ENCODE results near the gene SUSD4.

SUSD4 gene

DNA sequence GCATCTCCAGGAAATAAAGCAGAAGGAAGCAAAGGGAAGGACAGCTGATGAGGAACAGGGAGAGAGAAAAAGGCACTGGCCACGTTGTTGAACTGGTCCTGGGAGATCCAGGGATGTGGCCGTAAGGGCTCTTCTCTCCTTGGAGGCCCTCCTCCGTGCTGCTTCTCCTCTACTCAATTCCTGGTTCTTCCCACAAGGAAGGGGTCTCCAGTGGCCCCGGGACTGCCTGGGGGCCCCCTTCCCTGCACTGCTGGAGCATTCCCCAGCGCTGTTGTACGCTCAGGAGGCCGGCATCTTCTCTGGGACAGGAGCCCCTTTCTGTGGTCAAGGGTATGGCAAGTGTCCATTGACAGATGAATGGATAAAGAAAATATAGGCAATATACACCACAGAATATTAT is 132.4 kb downstream of the SUSD4 start:
- Histone ChIP-seq H3K27ac (ENCODE audit: low read depth, low read length) (no peak overlapping the region), H3K4me1 (ENCODE audit: control insufficient read depth, insufficient read depth, low read length) (peaks cover 11% of the 10 kb centered on the region; the same call in 1 of the 2 replicates), H3K9me3 (ENCODE audit: control insufficient read depth, insufficient read depth, low read depth, low read length) (no peaks in the 10 kb centered on the region), H3K36me3 (ENCODE audit: control insufficient read depth, insufficient read depth, low read length) (no peaks in the 10 kb centered on the region), H3K27me3 (ENCODE audit: control insufficient read depth, insufficient read depth, low read length) (peaks cover 4% of the 10 kb centered on the region; the same call in 1 of the 2 replicates), H3K4me3 (ENCODE audit: low read depth, low read length) (no peak overlapping the region), H3K9ac (ENCODE audit: low read length) (no peak overlapping the region)

DNA sequence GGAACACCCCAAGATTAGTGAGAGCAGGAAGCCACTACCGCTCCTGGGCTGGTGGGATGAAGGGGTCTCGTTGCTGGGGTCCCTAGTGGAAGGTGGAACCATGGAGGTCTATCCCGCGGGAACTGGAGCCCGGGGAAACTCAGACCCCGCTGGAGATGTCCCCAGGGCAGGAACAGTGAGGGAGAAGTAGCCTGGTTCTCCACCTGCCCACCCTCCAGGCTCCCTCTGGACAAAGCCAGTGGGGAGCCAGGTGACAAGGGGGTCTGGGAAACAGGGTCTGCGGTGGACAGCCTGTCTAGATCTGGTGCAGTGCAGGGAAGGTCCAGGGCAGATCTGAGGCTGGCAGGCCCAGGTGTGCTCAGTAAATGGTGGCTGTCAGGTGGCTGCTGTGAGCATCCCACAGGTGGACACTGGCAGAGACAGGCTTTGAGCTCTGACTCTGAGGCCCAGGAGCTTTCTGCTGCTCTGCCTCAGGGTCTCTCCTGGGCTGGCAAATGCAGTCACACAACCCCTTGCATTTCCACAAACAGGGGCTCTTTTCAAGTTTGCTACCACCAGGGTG is 132.9 kb downstream of the SUSD4 start:
- Histone ChIP-seq H3K4me3 (ENCODE audit: low read depth, low read length) (no peak overlapping the region), H3K27me3 (ENCODE audit: control insufficient read depth, insufficient read depth, low read length) (peaks cover 8% of the 10 kb centered on the region; the same call in 1 of the 2 replicates), H3K36me3 (ENCODE audit: control insufficient read depth, insufficient read depth, low read length) (no peaks in the 10 kb centered on the region), H3K9me3 (ENCODE audit: control insufficient read depth, insufficient read depth, low read depth, low read length) (no peaks in the 10 kb centered on the region), H3K27ac (ENCODE audit: low read depth, low read length) (no peak overlapping the region), H3K9ac (ENCODE audit: low read length) (no peak overlapping the region), H3K4me1 (ENCODE audit: control insufficient read depth, insufficient read depth, low read length) (peaks cover 11% of the 10 kb centered on the region; the same call in 1 of the 2 replicates)

GRCh38 chr1:223230161-223230881 is 133.7 kb downstream of the SUSD4 start:
- Histone ChIP-seq H3K9me3 (ENCODE audit: control insufficient read depth, insufficient read depth, low read depth, low read length) (no peaks in the 10 kb centered on the region), H3K27me3 (ENCODE audit: control insufficient read depth, insufficient read depth, low read length) (peaks cover 13% of the 10 kb centered on the region; the same call in 1 of the 2 replicates), H3K9ac (ENCODE audit: low read length) (no peak overlapping the region), H3K4me3 (ENCODE audit: low read depth, low read length) (no peak overlapping the region), H3K27ac (ENCODE audit: low read depth, low read length) (no peak overlapping the region), H3K36me3 (ENCODE audit: control insufficient read depth, insufficient read depth, low read length) (no peaks in the 10 kb centered on the region), H3K4me1 (ENCODE audit: control insufficient read depth, insufficient read depth, low read length) (peaks cover 11% of the 10 kb centered on the region; the same call in 1 of the 2 replicates)

DNA sequence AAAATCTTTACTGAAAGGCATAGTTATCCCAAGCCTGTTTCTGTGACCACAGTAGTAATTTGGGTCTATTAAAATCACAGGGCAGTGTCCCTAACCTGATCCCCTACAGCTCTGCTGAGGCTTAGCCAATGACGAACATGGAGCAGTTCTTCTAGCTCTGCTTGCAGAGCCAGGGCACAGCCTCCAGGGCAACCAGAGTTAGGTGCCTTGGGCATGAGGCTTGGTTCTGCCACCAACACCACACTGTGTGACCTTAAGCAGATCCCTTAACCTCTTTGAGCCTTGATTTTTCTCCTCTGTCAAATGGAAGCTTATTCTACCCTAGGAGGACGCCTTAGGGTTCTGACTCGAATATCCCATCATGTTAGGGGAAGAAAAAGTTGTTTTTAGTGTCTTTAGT is 134.2 kb downstream of the SUSD4 start:
- Histone ChIP-seq H3K9me3 (ENCODE audit: control insufficient read depth, insufficient read depth, low read depth, low read length) (no peaks in the 10 kb centered on the region), H3K36me3 (ENCODE audit: control insufficient read depth, insufficient read depth, low read length) (no peaks in the 10 kb centered on the region), H3K27ac (ENCODE audit: low read depth, low read length) (no peak overlapping the region), H3K9ac (ENCODE audit: low read length) (no peak overlapping the region), H3K27me3 (ENCODE audit: control insufficient read depth, insufficient read depth, low read length) (peaks cover 16% of the 10 kb centered on the region; the same call in 1 of the 2 replicates), H3K4me3 (ENCODE audit: low read depth, low read length) (no peak overlapping the region), H3K4me1 (ENCODE audit: control insufficient read depth, insufficient read depth, low read length) (peaks cover 11% of the 10 kb centered on the region; the same call in 1 of the 2 replicates)

DNA sequence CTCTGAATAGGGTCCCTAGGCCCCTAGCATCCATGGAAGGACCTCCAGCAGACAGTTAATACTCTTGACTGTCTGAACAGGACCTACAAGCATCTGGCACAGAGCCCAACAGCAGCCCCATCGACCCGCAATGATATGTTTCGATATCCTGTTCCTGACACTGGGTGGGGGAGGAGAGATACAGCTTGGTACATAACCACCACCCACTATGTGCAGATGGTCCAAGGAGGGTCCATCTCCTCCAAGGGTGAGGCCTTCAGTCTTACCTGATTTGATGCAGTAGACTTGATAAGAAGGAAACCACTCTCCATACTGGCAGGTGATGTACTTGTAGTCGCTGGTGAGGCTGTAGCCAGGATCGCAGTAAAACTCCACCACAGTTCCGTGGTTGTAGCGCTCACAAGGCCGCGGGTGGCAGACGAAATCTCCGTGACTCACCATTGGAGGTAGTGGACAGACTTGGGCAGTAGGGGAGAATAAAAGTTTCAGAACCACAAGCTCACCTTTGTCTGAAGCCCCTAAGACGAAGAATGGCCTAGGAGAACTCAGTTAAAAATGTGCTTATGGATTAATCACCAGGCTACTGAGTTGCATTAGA is 134.9 kb downstream of the SUSD4 start:
- no peak overlapping the region for H3K9ac ChIP-seq (ENCODE audit: low read length)
- H3K4me1 ChIP-seq (ENCODE audit: control insufficient read depth, insufficient read depth, low read length) = peaks cover 8% of the 10 kb centered on the region; the same call in 1 of the 2 replicates
- H3K9me3 ChIP-seq (ENCODE audit: control insufficient read depth, insufficient read depth, low read depth, low read length) = no peaks in the 10 kb centered on the region
- H3K27ac ChIP-seq (ENCODE audit: low read depth, low read length) = no peak overlapping the region
- H3K36me3 ChIP-seq (ENCODE audit: control insufficient read depth, insufficient read depth, low read length) = no peaks in the 10 kb centered on the region
- no peak overlapping the region for H3K4me3 ChIP-seq (ENCODE audit: low read depth, low read length)
- peaks cover 16% of the 10 kb centered on the region; the same call in 1 of the 2 replicates for H3K27me3 ChIP-seq (ENCODE audit: control insufficient read depth, insufficient read depth, low read length)

GRCh38 chr1:223228201-223228600 is 135.8 kb downstream of the SUSD4 start:
- H3K36me3 ChIP-seq (ENCODE audit: control insufficient read depth, insufficient read depth, low read length) = no peaks in the 10 kb centered on the region
- no peak overlapping the region for H3K27ac ChIP-seq (ENCODE audit: low read depth, low read length)
- 0 out of 2 replicates have a peak, but pooled peaks cover under 1% of the 10 kb centered on the region for H3K4me1 ChIP-seq (ENCODE audit: control insufficient read depth, insufficient read depth, low read length)
- no peak overlapping the region for H3K4me3 ChIP-seq (ENCODE audit: low read depth, low read length)
- peaks cover 16% of the 10 kb centered on the region; the same call in 1 of the 2 replicates for H3K27me3 ChIP-seq (ENCODE audit: control insufficient read depth, insufficient read depth, low read length)
- H3K9me3 ChIP-seq (ENCODE audit: control insufficient read depth, insufficient read depth, low read depth, low read length) = no peaks in the 10 kb centered on the region
- H3K9ac ChIP-seq (ENCODE audit: low read length) = no peak overlapping the region

- Histone ChIP-seq H3K9me3 (ENCODE audit: control insufficient read depth, insufficient read depth, low read depth, low read length) (no peaks in the 10 kb centered on the region), H3K4me3 (ENCODE audit: low read depth, low read length) (no peak overlapping the region), H3K27me3 (ENCODE audit: control insufficient read depth, insufficient read depth, low read length) (peaks cover 16% of the 10 kb centered on the region; the same call in 1 of the 2 replicates), H3K4me1 (ENCODE audit: control insufficient read depth, insufficient read depth, low read length) (no peaks in the 10 kb centered on the region), H3K36me3 (ENCODE audit: control insufficient read depth, insufficient read depth, low read length) (no peaks in the 10 kb centered on the region), H3K27ac (ENCODE audit: low read depth, low read length) (no peak overlapping the region), H3K9ac (ENCODE audit: low read length) (no peak overlapping the region)
Observed at GRCh38 chr1:223227486-223228196, 136.3 kb downstream of the SUSD4 start.

DNA sequence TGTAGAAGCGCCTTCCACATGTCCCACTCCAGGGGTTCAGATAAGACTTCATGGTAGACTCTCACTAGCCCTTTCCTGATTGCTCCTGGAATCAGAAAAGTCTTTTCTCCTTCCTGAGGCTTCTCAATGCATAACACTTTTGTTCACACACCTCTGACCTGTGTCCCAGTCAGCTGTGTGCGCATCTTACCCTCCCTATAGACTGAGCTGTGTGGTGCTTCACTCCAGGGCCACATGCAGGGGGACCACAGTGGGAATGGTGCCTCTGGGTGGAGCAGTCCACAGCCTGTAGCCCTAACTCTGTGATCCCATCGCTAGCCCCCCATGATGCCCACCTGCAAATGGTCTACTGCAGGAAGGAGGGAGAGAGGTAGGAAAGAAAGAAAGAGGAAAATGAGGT is 136.9 kb downstream of the SUSD4 start:
- H3K4me1 ChIP-seq (ENCODE audit: control insufficient read depth, insufficient read depth, low read length) = no peaks in the 10 kb centered on the region
- H3K9me3 ChIP-seq (ENCODE audit: control insufficient read depth, insufficient read depth, low read depth, low read length) = no peaks in the 10 kb centered on the region
- H3K27ac ChIP-seq (ENCODE audit: low read depth, low read length) = no peak overlapping the region
- H3K36me3 ChIP-seq (ENCODE audit: control insufficient read depth, insufficient read depth, low read length) = no peaks in the 10 kb centered on the region
- no peak overlapping the region for H3K4me3 ChIP-seq (ENCODE audit: low read depth, low read length)
- H3K9ac ChIP-seq (ENCODE audit: low read length) = no peak overlapping the region
- H3K27me3 ChIP-seq (ENCODE audit: control insufficient read depth, insufficient read depth, low read length) = peaks cover 16% of the 10 kb centered on the region; the same call in 1 of the 2 replicates

- Histone ChIP-seq H3K4me3 (ENCODE audit: low read depth, low read length) (no peak overlapping the region), H3K27me3 (ENCODE audit: control insufficient read depth, insufficient read depth, low read length) (peaks cover 16% of the 10 kb centered on the region; the same call in 1 of the 2 replicates), H3K4me1 (ENCODE audit: control insufficient read depth, insufficient read depth, low read length) (no peaks in the 10 kb centered on the region), H3K9me3 (ENCODE audit: control insufficient read depth, insufficient read depth, low read depth, low read length) (no peaks in the 10 kb centered on the region), H3K36me3 (ENCODE audit: control insufficient read depth, insufficient read depth, low read length) (no peaks in the 10 kb centered on the region), H3K9ac (ENCODE audit: low read length) (no peak overlapping the region), H3K27ac (ENCODE audit: low read depth, low read length) (no peak overlapping the region)
Observed at GRCh38 chr1:223226271-223226670, 137.7 kb downstream of the SUSD4 start.

DNA sequence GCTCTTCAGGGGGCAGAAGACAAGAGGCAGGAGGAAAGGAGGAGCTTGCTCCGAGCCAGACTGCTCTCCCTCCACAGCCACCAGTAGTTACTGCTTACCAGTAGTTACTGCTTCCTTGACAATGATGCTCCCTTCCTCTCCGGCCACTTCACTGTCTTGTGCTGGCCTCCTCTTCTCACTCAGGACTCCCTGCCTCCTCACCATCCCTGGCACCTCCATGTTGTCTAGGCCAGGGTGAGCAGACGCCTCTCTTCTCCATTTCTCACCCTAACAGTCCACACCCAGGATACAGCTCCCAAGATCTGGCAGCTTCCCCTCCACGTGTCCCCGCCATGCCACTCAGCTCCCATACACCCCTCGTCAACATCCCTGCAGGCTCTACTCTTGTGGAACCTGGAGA is 138.5 kb downstream of the SUSD4 start:
- Histone ChIP-seq H3K36me3 (ENCODE audit: control insufficient read depth, insufficient read depth, low read length) (no peaks in the 10 kb centered on the region), H3K4me1 (ENCODE audit: control insufficient read depth, insufficient read depth, low read length) (no peaks in the 10 kb centered on the region), H3K4me3 (ENCODE audit: low read depth, low read length) (no peak overlapping the region), H3K9me3 (ENCODE audit: control insufficient read depth, insufficient read depth, low read depth, low read length) (no peaks in the 10 kb centered on the region), H3K27ac (ENCODE audit: low read depth, low read length) (no peak overlapping the region), H3K9ac (ENCODE audit: low read length) (no peak overlapping the region), H3K27me3 (ENCODE audit: control insufficient read depth, insufficient read depth, low read length) (peaks cover 16% of the 10 kb centered on the region; the same call in 1 of the 2 replicates)

All from HUES6 (cell line).